Stimulated activated naive CD8-positive, alpha-beta T cell treated with anti-CD3 and anti-CD28 coated beads, Interleukin-15, Interleukin-2, amounts not matched to agents 100 ng/mL and 50 ng/mL, for 24 hours (primary cell): ENCODE results near the gene MS4A8.
"Not testable (repeated sequence)": the region's sequence is repeated elsewhere in the genome, so short reads cannot be mapped to it uniquely, and the experiment has no call there.

Experiments used
- H3K27ac Mint-ChIP-seq: one replicate; pipeline ENCODE4 v1.8.0; 2021; ENCODE audit warnings: mild to moderate bottlenecking, mixed read lengths
- H3K27me3 Mint-ChIP-seq: one replicate; pipeline ENCODE4 v1.8.0; 2021; ENCODE audit warnings: mixed read lengths
- H3K36me3 Mint-ChIP-seq: one replicate; pipeline ENCODE4 v1.8.0; 2021; ENCODE audit warnings: low read depth, mixed read lengths
- H3K4me1 Mint-ChIP-seq: one replicate; pipeline ENCODE4 v1.8.0; 2021; ENCODE audit warnings: low read depth, mixed read lengths
- H3K4me3 Mint-ChIP-seq: one replicate; pipeline ENCODE4 v1.8.0; 2021; ENCODE audit warnings: mild to moderate bottlenecking, mixed read lengths
- H3K9me3 Mint-ChIP-seq: one replicate; pipeline ENCODE4 v1.8.0; 2021; ENCODE audit warnings: mixed read lengths

The MS4A8 gene

GRCh38 chr11:60710482-60710881 lies 11.1 kb downstream of the MS4A8 start:
- Mint-ChIP-seq H3K9me3 (no peaks in the 10 kb centered on the region), H3K36me3 (no peaks in the 10 kb centered on the region), H3K27me3 (peaks cover 12% of the 10 kb centered on the region), H3K27ac (no peak overlapping the region), H3K4me1 (no peaks in the 10 kb centered on the region), H3K4me3 (no peak overlapping the region)

- no peak overlapping the region for H3K4me3 Mint-ChIP-seq
- no peaks in the 10 kb centered on the region for H3K9me3 Mint-ChIP-seq
- peaks cover 12% of the 10 kb centered on the region for H3K27me3 Mint-ChIP-seq
- no peaks in the 10 kb centered on the region for H3K4me1 Mint-ChIP-seq
- no peaks in the 10 kb centered on the region for H3K36me3 Mint-ChIP-seq
- no peak overlapping the region for H3K27ac Mint-ChIP-seq
These were observed 11.9 kb downstream of the MS4A8 start for GRCh38 chr11:60711276-60711675.

DNA sequence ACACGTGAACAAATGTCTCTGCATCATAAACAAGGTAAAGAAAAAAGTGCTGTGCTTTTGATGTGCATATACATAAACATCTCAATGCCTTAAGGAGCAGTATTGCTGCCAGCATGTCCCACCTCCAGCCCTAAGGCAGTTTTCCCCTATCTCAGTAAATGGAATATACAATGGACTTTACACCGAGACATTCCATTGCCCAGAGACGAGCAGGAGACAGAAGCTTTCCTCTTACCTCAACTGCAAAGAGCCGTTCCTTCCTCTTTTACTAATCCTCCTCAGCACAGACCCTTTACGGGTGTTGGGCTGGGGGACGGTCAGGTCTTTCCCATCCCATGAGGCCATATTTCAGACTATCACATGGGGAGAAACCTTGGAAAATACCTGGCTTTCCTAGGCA lies 14.0 kb downstream of the MS4A8 start:
- H3K4me1 Mint-ChIP-seq, H3K4me3 Mint-ChIP-seq, H3K9me3 Mint-ChIP-seq, H3K27ac Mint-ChIP-seq, H3K36me3 Mint-ChIP-seq: not testable (repeated sequence)
- H3K27me3 Mint-ChIP-seq = peaks cover 10% of the 10 kb centered on the region

DNA sequence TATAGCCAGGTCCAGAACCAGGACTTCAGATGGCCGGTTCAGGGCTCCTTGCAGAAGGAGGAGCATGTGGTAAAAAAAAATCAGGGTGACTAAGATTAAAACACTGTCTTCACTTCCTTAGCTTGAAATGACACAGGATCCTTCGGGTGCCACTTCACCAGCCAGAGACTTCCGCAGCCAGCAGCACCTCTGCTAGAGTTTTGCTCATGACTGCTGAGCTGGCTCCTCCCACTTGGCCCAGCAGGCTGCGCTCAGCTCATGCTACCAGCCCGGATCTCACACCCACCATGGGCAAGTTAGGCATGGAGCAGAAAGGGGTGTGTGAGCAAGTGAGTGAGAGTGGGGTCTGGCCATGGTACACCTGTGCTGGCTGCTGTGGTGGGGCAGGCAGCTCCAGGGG lies 18.5 kb downstream of the MS4A8 start:
- Mint-ChIP-seq H3K9me3 (peaks cover 6% of the 10 kb centered on the region), H3K27ac (no peak overlapping the region), H3K4me3 (no peak overlapping the region), H3K27me3 (peaks cover 20% of the 10 kb centered on the region), H3K36me3 (no peaks in the 10 kb centered on the region), H3K4me1 (no peaks in the 10 kb centered on the region)

GRCh38 chr11:60718524-60719316 lies 19.3 kb downstream of the MS4A8 start:
- Mint-ChIP-seq H3K4me3 (no peak overlapping the region), H3K4me1 (no peaks in the 10 kb centered on the region), H3K27me3 (peaks cover 20% of the 10 kb centered on the region), H3K27ac (no peak overlapping the region), H3K9me3 (peaks cover 6% of the 10 kb centered on the region), H3K36me3 (no peaks in the 10 kb centered on the region)

GRCh38 chr11:60719391-60719790 lies 20.0 kb downstream of the MS4A8 start:
- H3K27me3 Mint-ChIP-seq = peaks cover 18% of the 10 kb centered on the region
- no peaks in the 10 kb centered on the region for H3K36me3 Mint-ChIP-seq
- no peak overlapping the region for H3K4me3 Mint-ChIP-seq
- no peak overlapping the region for H3K27ac Mint-ChIP-seq
- H3K9me3 Mint-ChIP-seq = peaks cover 6% of the 10 kb centered on the region
- H3K4me1 Mint-ChIP-seq = no peaks in the 10 kb centered on the region

DNA sequence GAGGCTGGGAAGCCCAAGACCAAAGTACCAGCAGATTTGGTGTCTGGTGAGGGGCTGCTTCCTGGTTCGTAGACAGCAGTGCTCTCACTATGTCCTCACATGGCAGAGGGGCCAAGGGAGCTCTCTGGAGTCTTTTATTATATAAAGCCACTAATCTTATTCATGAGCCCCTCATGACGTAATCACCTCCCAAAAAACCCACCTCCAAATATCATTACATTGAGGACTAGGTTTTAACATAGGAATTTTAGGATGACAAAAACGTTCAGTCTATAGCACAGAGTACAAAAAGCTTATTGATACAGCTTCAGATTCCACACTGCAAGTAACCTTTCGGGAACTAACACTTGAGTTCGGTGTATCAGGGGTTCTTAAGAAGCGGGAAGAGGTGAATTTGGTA lies 21.0 kb downstream of the MS4A8 start:
- Mint-ChIP-seq H3K27me3 (peaks cover 15% of the 10 kb centered on the region), H3K4me1 (no peaks in the 10 kb centered on the region), H3K27ac (no peak overlapping the region), H3K9me3 (peaks cover 6% of the 10 kb centered on the region), H3K4me3 (no peak overlapping the region), H3K36me3 (no peaks in the 10 kb centered on the region)

DNA sequence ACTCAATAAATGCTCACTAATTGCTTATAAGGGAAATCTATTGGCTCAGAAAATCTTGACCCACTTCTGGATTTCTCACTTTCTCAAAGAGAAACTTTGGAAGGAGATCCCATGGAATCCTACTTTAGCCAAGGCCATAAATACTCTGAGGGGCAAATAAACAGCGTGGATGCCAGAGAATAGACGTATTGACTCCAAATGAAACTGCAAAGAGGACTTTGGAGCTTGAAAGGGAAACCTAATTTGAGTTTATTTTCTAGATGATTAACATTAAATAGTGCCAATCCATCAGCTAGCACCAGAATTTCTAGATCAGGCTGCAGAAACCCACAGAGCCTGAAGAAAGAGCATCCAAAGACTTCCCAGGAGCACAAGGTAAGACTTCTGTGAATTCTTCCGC lies 25.0 kb downstream of the MS4A8 start, which contains the start of gene MS4A18:
Gene MS4A18, plus strand, starts transcription at position 301 of the 400 bp plus-strand sequence.
- Mint-ChIP-seq H3K36me3 (no peaks in the 10 kb centered on the region), H3K27ac (no peak within 1 kb of the TSS), H3K9me3 (no peaks in the 10 kb centered on the region), H3K27me3 (peaks cover 15% of the 10 kb centered on the region), H3K4me1 (no peaks in the 10 kb centered on the region), H3K4me3 (no peak within 1 kb of the TSS)

DNA sequence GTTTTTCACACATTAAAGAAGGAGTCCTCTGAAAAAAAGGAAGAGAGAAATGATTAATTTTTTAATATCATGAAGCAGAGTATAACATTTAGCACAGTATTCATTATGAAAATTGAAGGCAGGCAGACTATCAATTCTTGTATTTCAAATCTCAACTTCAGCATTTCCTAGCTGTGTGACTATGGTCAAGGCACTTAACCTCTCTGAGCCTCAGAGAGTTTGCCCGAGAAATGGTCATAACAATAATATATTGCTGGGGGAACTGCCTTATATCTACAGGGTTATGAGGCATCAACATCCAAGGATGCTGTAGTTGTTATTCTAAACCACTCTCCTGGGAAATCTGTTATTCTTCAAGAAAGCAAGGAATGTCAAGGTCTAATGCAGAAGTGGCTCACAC lies 26.2 kb downstream of the MS4A8 start:
- H3K4me1 Mint-ChIP-seq = no peaks in the 10 kb centered on the region
- H3K27me3 Mint-ChIP-seq = peaks cover 16% of the 10 kb centered on the region
- no peak overlapping the region for H3K27ac Mint-ChIP-seq
- no peak overlapping the region for H3K4me3 Mint-ChIP-seq
- no peaks in the 10 kb centered on the region for H3K9me3 Mint-ChIP-seq
- H3K36me3 Mint-ChIP-seq = no peaks in the 10 kb centered on the region

- H3K4me1 Mint-ChIP-seq = no peaks in the 10 kb centered on the region
- H3K27ac Mint-ChIP-seq = no peak overlapping the region
- H3K36me3 Mint-ChIP-seq = no peaks in the 10 kb centered on the region
- H3K27me3 Mint-ChIP-seq = peaks cover 19% of the 10 kb centered on the region
- no peaks in the 10 kb centered on the region for H3K9me3 Mint-ChIP-seq
- H3K4me3 Mint-ChIP-seq = no peak overlapping the region
These were observed 32.2 kb downstream of the MS4A8 start for GRCh38 chr11:60731586-60731985.

- Mint-ChIP-seq H3K27me3 (peaks cover 20% of the 10 kb centered on the region), H3K9me3 (no peaks in the 10 kb centered on the region), H3K4me3 (no peak overlapping the region), H3K4me1 (no peaks in the 10 kb centered on the region), H3K27ac (no peak overlapping the region), H3K36me3 (no peaks in the 10 kb centered on the region)
These were observed 34.9 kb downstream of the MS4A8 start for GRCh38 chr11:60734279-60734678.

DNA sequence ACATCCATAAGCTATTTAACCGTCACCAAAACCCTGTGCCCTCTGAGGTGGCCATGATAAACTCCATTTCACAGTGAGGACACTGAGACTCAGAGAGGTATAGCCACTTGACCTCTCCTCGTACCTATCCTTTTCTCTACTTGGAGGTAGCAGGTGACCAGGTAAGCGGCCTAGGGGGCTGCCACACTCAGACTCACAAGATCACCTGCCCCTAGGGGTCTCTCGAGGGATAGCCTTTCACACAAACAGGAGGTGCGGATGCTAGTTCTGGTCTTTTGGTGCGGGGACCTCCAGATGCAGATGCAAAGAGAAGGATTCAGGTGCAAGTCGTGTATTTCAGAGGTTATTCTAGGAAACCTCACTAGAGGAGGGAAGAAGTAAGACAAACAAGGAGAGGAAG lies 39.7 kb downstream of the MS4A8 start:
- Mint-ChIP-seq H3K4me1 (no peaks in the 10 kb centered on the region), H3K27me3 (peaks cover 13% of the 10 kb centered on the region), H3K27ac (no peak overlapping the region), H3K9me3 (no peaks in the 10 kb centered on the region), H3K36me3 (no peaks in the 10 kb centered on the region), H3K4me3 (no peak overlapping the region)

DNA sequence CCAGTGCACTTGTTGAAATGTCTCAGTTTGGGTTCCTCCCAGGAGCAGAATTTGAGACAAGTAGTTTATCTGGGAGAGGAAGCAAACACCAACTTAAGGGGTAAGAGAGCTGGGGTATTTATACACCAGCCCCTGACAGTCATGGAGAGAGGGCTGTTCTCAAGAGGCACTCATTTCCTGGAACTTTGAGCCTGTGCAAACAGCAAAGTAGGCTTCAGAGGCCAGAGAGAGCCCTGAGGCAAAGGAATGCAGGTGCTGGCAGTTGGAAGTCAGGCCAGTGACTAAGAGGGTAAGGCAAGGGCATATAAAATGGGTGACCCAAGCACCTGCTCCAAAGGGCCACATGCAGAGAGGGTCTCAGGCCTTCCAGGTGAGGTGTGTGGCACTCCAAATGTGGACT lies 41.2 kb downstream of the MS4A8 start:
- no peak overlapping the region for H3K27ac Mint-ChIP-seq
- H3K9me3 Mint-ChIP-seq = no peaks in the 10 kb centered on the region
- no peaks in the 10 kb centered on the region for H3K4me1 Mint-ChIP-seq
- H3K27me3 Mint-ChIP-seq = peaks cover 13% of the 10 kb centered on the region
- no peak overlapping the region for H3K4me3 Mint-ChIP-seq
- no peaks in the 10 kb centered on the region for H3K36me3 Mint-ChIP-seq

- no peaks in the 10 kb centered on the region for H3K9me3 Mint-ChIP-seq
- H3K4me3 Mint-ChIP-seq = no peak overlapping the region
- H3K36me3 Mint-ChIP-seq = no peaks in the 10 kb centered on the region
- H3K27ac Mint-ChIP-seq = no peak overlapping the region
- peaks cover 9% of the 10 kb centered on the region for H3K27me3 Mint-ChIP-seq
- H3K4me1 Mint-ChIP-seq = no peaks in the 10 kb centered on the region
These were observed 42.0 kb downstream of the MS4A8 start for GRCh38 chr11:60741421-60741820.

DNA sequence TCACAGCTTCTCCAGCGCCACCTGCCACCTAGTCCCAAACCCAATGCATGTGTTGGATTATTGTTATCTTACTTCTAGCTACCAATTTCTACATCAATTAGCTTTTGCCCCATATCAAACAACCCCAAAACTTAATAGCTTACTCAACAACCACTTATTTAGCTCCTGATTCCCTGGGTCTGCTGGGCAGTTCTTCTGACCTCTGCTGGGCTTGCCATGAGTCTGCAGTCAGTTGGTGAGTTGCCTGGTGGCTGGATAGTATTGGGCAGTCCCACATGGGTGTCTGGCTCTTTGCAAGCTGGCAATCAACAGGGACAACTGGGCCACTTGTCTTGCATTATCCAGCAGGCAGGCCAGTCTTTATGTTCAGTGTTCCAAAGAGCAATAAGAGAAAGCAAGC lies 43.6 kb downstream of the MS4A8 start:
- peaks cover 5% of the 10 kb centered on the region for H3K9me3 Mint-ChIP-seq
- no peak overlapping the region for H3K27ac Mint-ChIP-seq
- no peak overlapping the region for H3K4me3 Mint-ChIP-seq
- no peaks in the 10 kb centered on the region for H3K36me3 Mint-ChIP-seq
- H3K27me3 Mint-ChIP-seq = peaks cover 9% of the 10 kb centered on the region
- H3K4me1 Mint-ChIP-seq = no peaks in the 10 kb centered on the region

DNA sequence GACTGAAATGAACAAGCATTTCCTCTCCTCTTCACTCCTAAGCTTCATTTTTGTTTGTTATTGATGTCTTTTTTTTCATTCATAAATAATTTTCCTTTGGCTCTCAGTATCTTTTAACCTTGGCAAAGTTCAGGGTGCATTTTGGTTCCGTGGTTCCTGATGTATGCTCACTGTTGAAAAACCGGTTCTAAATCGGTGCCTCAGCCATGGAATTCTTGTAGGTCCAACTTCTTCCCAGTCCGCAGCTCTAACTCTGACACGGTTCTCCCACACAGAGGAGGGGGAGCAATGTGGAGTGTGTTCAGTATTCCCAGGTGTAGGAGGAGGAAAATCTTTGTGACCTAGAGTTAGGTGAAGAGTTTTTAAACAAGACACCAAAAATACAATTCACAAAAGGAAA lies 44.7 kb downstream of the MS4A8 start:
- Mint-ChIP-seq H3K9me3 (peaks cover 5% of the 10 kb centered on the region), H3K4me3 (no peak overlapping the region), H3K27ac (no peak overlapping the region)

More for the DNA sequence above, 44.7 kb downstream of the MS4A8 start:
- Mint-ChIP-seq H3K27me3 (peaks cover 3% of the 10 kb centered on the region), H3K4me1 (no peaks in the 10 kb centered on the region), H3K36me3 (no peaks in the 10 kb centered on the region)
